22Rv1 (cell line): ENCODE data around the gene HOXC13.

Experiments
- CTCF ChIP-seq: fragments of 450-650 bp; IDR thresholded peaks from 2 replicates; pipeline ENCODE4 v1.5.1; 2017; ENCODE audit warnings: mild to moderate bottlenecking
- ZFX ChIP-seq: fragments of 450-650 bp; IDR thresholded peaks from 2 replicates; pipeline ENCODE4 v1.6.1; 2017; ENCODE audit warnings: antibody characterized with exemption, borderline replicate concordance

GRCh38 chr12:53975479-53976152, 37.0 kb downstream of the HOXC13 start:
- no peak for TF ChIP-seq CTCF
- TF ChIP-seq ZFX = no peak
